ENCODE results near the gene CD3E. TPM values are rescaled to one million over a fixed set of nuclear protein-coding genes. Genes with fewer than 3 reads are reported as not detected.

Gene CD3E
- total RNA-seq, 2 experiments from 2014 or later: 483 to 515 TPM

DNA sequence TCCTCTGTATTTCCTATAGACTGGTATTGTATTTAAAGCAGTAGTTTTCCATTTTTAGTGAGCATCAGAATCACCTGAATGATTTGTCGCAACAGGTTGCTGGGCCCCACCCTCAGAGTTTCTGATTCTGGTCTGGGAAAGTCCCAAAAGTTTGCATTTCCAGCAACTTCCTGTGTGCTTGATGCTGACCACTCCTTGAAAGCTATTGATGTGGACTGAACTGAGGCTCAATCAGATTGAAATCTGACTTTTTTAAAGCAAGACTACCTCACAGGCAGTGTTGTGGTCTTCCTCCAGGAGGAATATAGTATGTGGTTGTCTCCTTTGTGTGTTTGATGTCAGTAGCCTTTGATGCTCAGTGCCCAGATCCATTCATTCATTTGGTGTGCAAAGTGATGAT is 23.2 kb upstream of the CD3E start:
- no peaks in the 10 kb centered on the region for H3K9me3 Mint-ChIP-seq
- peak in 2 of 14 experiments; percentile 45 to 63 for DNase-seq
- intact Hi-C loops (cut with DNase I, micrococcal nuclease): no loop called here

DNA sequence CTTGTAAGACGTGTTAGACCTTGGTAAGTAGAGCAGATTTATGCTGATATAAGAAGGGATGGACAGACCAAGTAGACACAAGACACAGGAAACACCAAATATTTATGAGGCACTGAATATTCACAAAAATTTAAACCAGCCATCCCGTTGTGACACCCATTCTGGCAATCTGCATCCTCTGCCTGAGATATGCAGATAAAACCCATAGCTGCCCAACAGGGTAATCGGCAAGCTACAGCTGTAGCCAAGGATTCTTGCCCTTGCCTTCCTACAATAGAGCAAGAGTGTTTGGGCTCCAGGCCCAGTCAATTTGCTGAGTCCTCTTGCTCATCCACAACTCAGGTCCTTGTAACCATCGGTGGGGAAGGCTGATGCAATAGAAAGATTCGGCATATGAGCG is 21.9 kb upstream of the CD3E start:
- ATAC-seq (ENCODE audit: poor library complexity) (no peak), DNase-seq (no peak)
- ChIA-PET POLR2A (interaction anchor here (1.3 kb wide), 1 partner anchor 19 kb away, joined by 3 read pairs; the partner anchor contains the start of gene MPZL2), CTCF (interaction anchor here (0.9 to 1.5 kb wide), 2 partner anchors 25 to 84 kb away, joined by 3 to 4 read pairs; no protein-coding TSS in a partner anchor)
- no peaks in the 10 kb centered on the region for H3K36me3 Mint-ChIP-seq (ENCODE audit: low read depth)
- Histone ChIP-seq H3K9me3 (ENCODE audit: control insufficient read depth in 1 of 2, insufficient read depth in 1 of 2, low read length in 2 of 2) (no peaks in the 10 kb centered on the region), H3K36me3 (ENCODE audit: insufficient read depth, low read length) (no peaks in the 10 kb centered on the region), H3K4me1 (ENCODE audit: insufficient read depth, low read length) (peaks cover 21% of the 10 kb centered on the region), H3K27ac (ENCODE audit: low read depth in 1 of 2, low read length in 2 of 2) (no peak overlapping the region), H3K4me3 (ENCODE audit: low read length) (no peak overlapping the region), H3K27me3 (ENCODE audit: control insufficient read depth in 1 of 2, insufficient read depth in 2 of 2, low read length in 2 of 2) (no peaks in the 10 kb centered on the region)
- TF ChIP-seq, protein P1, sequence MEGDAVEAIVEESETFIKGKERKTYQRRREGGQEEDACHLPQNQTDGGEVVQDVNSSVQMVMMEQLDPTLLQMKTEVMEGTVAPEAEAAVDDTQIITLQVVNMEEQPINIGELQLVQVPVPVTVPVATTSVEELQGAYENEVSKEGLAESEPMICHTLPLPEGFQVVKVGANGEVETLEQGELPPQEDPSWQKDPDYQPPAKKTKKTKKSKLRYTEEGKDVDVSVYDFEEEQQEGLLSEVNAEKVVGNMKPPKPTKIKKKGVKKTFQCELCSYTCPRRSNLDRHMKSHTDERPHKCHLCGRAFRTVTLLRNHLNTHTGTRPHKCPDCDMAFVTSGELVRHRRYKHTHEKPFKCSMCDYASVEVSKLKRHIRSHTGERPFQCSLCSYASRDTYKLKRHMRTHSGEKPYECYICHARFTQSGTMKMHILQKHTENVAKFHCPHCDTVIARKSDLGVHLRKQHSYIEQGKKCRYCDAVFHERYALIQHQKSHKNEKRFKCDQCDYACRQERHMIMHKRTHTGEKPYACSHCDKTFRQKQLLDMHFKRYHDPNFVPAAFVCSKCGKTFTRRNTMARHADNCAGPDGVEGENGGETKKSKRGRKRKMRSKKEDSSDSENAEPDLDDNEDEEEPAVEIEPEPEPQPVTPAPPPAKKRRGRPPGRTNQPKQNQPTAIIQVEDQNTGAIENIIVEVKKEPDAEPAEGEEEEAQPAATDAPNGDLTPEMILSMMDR (IDR thresholded peaks at IDR 0.05): no peak
- H3K4me3 Mint-ChIP-seq: no peak overlapping the region
- H3K4me1 Mint-ChIP-seq (ENCODE audit: low read depth): peaks cover 33% of the 10 kb centered on the region
- H3K27me3 Mint-ChIP-seq: no peaks in the 10 kb centered on the region
- H3K27ac Mint-ChIP-seq: no peak overlapping the region
- no peaks in the 10 kb centered on the region for H3K9me3 Mint-ChIP-seq
- intact Hi-C loops (cut with DNase I, micrococcal nuclease): no loop called here

More for the DNA sequence above, 23.2 kb upstream of the CD3E start:
- H3K4me3 ChIP-seq (ENCODE audit: low read length): no peak overlapping the region
- Mint-ChIP-seq H3K27ac (no peak overlapping the region), H3K36me3 (ENCODE audit: low read depth) (no peaks in the 10 kb centered on the region), H3K4me1 (ENCODE audit: low read depth) (peaks cover 33% of the 10 kb centered on the region), H3K4me3 (no peak overlapping the region), H3K27me3 (no peaks in the 10 kb centered on the region)
- no peaks in the 10 kb centered on the region for H3K36me3 ChIP-seq (ENCODE audit: insufficient read depth, low read length)
- no peaks in the 10 kb centered on the region for H3K27me3 ChIP-seq (ENCODE audit: control insufficient read depth in 1 of 2, insufficient read depth in 2 of 2, low read length in 2 of 2)
- CTCF ChIA-PET: interaction anchor here (1.3 to 1.5 kb wide), 2 partner anchors 14 to 83 kb away, joined by 3 to 4 read pairs; no protein-coding TSS in a partner anchor
- TF ChIP-seq, protein P1 (IDR thresholded peaks at IDR 0.05): no peak
- peak; percentile 17 for ATAC-seq (ENCODE audit: poor library complexity)
- POLR2A ChIA-PET: interaction anchor here (0.8 kb wide), 1 partner anchor 83 kb away, joined by 3 read pairs; no protein-coding TSS in a partner anchor
- no peak overlapping the region for H3K27ac ChIP-seq (ENCODE audit: low read depth in 1 of 2, low read length in 2 of 2)
- no peaks in the 10 kb centered on the region for H3K9me3 ChIP-seq (ENCODE audit: control insufficient read depth in 1 of 2, insufficient read depth in 1 of 2, low read length in 2 of 2)
- peaks cover 25% of the 10 kb centered on the region for H3K4me1 ChIP-seq (ENCODE audit: insufficient read depth, low read length)

DNA sequence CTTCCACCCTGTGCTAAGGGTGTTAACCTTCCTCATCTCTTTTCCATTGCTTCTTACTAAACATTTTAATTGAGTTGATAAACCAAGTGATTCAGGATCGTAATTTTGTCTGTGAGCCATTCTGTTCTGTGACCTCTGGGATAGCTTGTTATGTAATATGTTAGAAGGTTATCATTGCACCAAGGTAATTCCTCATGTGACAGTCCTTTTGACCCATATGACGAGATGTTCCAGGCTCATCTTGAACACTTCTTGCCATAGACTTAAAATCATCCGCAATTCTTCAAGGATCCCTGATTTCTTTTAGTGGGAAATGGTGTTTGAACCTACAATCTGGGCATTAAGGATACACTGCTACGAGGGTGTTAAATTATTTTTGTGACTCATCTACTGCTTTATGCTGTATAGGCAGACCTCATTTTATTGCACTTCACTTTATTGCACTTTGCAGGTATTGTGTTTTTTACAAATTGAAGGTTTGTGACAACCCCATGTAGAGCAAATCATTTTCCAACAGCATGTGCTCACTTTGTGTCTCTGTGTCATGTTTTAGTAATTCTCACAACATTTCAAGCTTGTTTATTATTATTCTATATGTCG is 21.4 kb upstream of the CD3E start:
- intact Hi-C loops (cut with DNase I, micrococcal nuclease): no loop called here
- H3K36me3 Mint-ChIP-seq (ENCODE audit: low read depth): no peaks in the 10 kb centered on the region
- TF ChIP-seq, protein P1 (IDR thresholded peaks at IDR 0.05): no peak
- no peaks in the 10 kb centered on the region for H3K9me3 Mint-ChIP-seq
- no peaks in the 10 kb centered on the region for H3K9me3 ChIP-seq (ENCODE audit: control insufficient read depth in 1 of 2, insufficient read depth in 1 of 2, low read length in 2 of 2)
- no peak for ATAC-seq (ENCODE audit: poor library complexity)
- peaks cover 33% of the 10 kb centered on the region for H3K4me1 Mint-ChIP-seq (ENCODE audit: low read depth)
- H3K4me3 ChIP-seq (ENCODE audit: low read length): no peak overlapping the region
- DNase-seq: no peak
- peak overlapping the region; percentile 76 for H3K27ac Mint-ChIP-seq
- no peak overlapping the region for H3K27ac ChIP-seq (ENCODE audit: low read depth in 1 of 2, low read length in 2 of 2)
- H3K36me3 ChIP-seq (ENCODE audit: insufficient read depth, low read length): no peaks in the 10 kb centered on the region
- no peaks in the 10 kb centered on the region for H3K27me3 ChIP-seq (ENCODE audit: control insufficient read depth in 1 of 2, insufficient read depth in 2 of 2, low read length in 2 of 2)
- no peaks in the 10 kb centered on the region for H3K27me3 Mint-ChIP-seq
- H3K4me3 Mint-ChIP-seq: no peak overlapping the region
- peaks cover 21% of the 10 kb centered on the region for H3K4me1 ChIP-seq (ENCODE audit: insufficient read depth, low read length)
- ChIA-PET CTCF (interaction anchor here (0.9 to 1.5 kb wide), 3 partner anchors 23 to 85 kb away, joined by 3 to 4 read pairs (median 3); no protein-coding TSS in a partner anchor), POLR2A (interaction anchor here (1.0 to 1.6 kb wide), 4 partner anchors 20 to 76 kb away, joined by 3 to 9 read pairs (median 3); partner anchors contain the start of genes JAML, MPZL2 and UBE4A)

Data from CD4-positive, alpha-beta T cell (primary cell).